K562 (cell line): ENCODE measurements around the gene RIT1. TPM values are rescaled to one million over a fixed set of nuclear protein-coding genes. Genes with fewer than 3 reads are reported as not detected.
A peak's percentile ranks its signal among the peaks of the same experiment; 100 is the strongest.

ENCODE experiments used
- ARNT ChIP-seq, 2 experiments: fragments of 450-650 bp; IDR thresholded peaks; 2 replicates each; pipeline ENCODE4 v1.6.1; 2016; ENCODE audit warnings: mild to moderate bottlenecking in 1 of 2
- CREB1 ChIP-seq, 2 experiments: sonication (generic) in 1 of 2; formaldehyde crosslinking in 1 of 2; IDR thresholded peaks; 2 replicates each; pipeline versions ENCODE4 v1.6.1 to v1.8.0; 2012 to 2022; ENCODE audit warnings: inconsistent platforms in 1 of 2, mild to moderate bottlenecking in 1 of 2, missing genetic modification reagents in 1 of 2, moderate library complexity in 1 of 2
- CTCFL ChIP-seq: IDR thresholded peaks from 2 replicates; pipeline ENCODE4 v1.6.1; 2011; ENCODE audit warnings: borderline replicate concordance, low read depth, mild to moderate bottlenecking, moderate library complexity, low read length; ENCODE audit not compliant: insufficient read depth, poor library complexity, severe bottlenecking
- HDAC6 ChIP-seq: IDR thresholded peaks from 2 replicates; pipeline ENCODE4 v1.6.1; 2012; ENCODE audit warnings: low read depth, mild to moderate bottlenecking, control low read depth, inconsistent platforms, low read length, moderate library complexity
- POLR2AphosphoS2 ChIP-seq: IDR thresholded peaks from 2 replicates; pipeline ENCODE4 v1.6.1; 2012; ENCODE audit warnings: low read length, improper control_type of control experiment
- POLR2H ChIP-seq: IDR thresholded peaks from 2 replicates; pipeline ENCODE4 v1.6.1; 2016; ENCODE audit warnings: missing genetic modification characterization, low read depth, mild to moderate bottlenecking, control low read depth, missing compliant biosample characterization, moderate library complexity
- TEAD1 ChIP-seq, 2 experiments: fragments of 450-650 bp in 1 of 2; sonication (generic) in 1 of 2; formaldehyde crosslinking; IDR thresholded peaks; 2 replicates each; pipeline versions ENCODE4 v1.4.0 to v1.8.0; 2020 to 2022; ENCODE audit warnings: mild to moderate bottlenecking in 2 of 2, missing genetic modification reagents in 1 of 2
- XRCC5 ChIP-seq: fragments of 200-400 bp; formaldehyde crosslinking; IDR thresholded peaks from 2 replicates; pipeline ENCODE4 v1.6.1; 2017; ENCODE audit warnings: low read depth, mild to moderate bottlenecking, low read length
- YY1 ChIP-seq, 3 experiments: IDR thresholded peaks; 2 replicates each; pipeline ENCODE4 v1.6.1; 2011; ENCODE audit warnings: low read length in 2 of 3, mild to moderate bottlenecking in 2 of 3, moderate library complexity in 2 of 3, borderline replicate concordance in 1 of 3, control low read depth in 1 of 3, low read depth in 1 of 3; ENCODE audit not compliant: insufficient read depth in 3 of 3, insufficient replicate concordance in 2 of 3, control insufficient read depth in 1 of 3, insufficient read length in 1 of 3; ENCODE audit errors: extremely low read depth in 1 of 3
- ZMIZ1 ChIP-seq, 2 experiments: fragments of 150-350 bp in 1 of 2; IDR thresholded peaks; 2 replicates each; pipeline ENCODE4 v1.6.1; 2012 to 2016; ENCODE audit warnings: low read depth in 2 of 2, low read length in 2 of 2, mild to moderate bottlenecking in 1 of 2, moderate library complexity in 1 of 2
- polyA plus RNA-seq, 8 experiments: library from polyadenylated mRNA; depleted of rRNA in 4 of 8; stranded (reverse) in 5 of 8; unstranded in 3 of 8; fragments of >200 nt; fragmentation: Nextera tagmentation in 2 of 8; fragmentation: Illumina TruSeq in 1 of 8; extraction: Ambion mirVana in 2 of 8; extraction: Trizol in 1 of 8; gene quantifications; 2 replicates each; pipeline versions ENCODE4 v1.2.1 to v1.2.3, GENCODE V29; 2011 to 2014; ENCODE audit warnings: inconsistent platforms in 1 of 8, missing spikeins in 1 of 8
- total RNA-seq, 7 experiments: library from RNA; depleted of rRNA in 6 of 7; stranded (reverse); fragments of >200 nt in 6 of 7; fragmentation: Illumina TruSeq in 2 of 7; extraction: Trizol in 2 of 7; gene quantifications; 2 replicates each; pipeline versions ENCODE4 v1.2.1 to v1.2.3, GENCODE V29; 2011 to 2021; ENCODE audit warnings: low replicate concordance in 1 of 7
- TF ChIP-seq, protein P1 (sequence below): fragments of 250-450 bp; sonication (Bioruptor Pico); IDR thresholded peaks from 2 replicates; pipeline ENCODE4 v1.4.0; 2020

RIT1 gene
- total and polyA plus RNA-seq, 9 of the 15 experiments (the other 6 are each of a cell fraction or from before 2014, with no cell fraction given), result 13.5 to 57.6 (median 22.9) TPM

GRCh38 chr1:155911156-155912055 lies at the start of gene RIT1 (continued):
- TF ChIP-seq CTCFL (no peak), TEAD1 (CRISPR knock-in tag; IDR thresholded peaks at IDR 0.05) (no peak), XRCC5 (no peak), POLR2AphosphoS2 (peak; percentile 98), HDAC6 (peak; percentile 79; the same call in 1 of the 2 replicates), ARNT (IDR thresholded peaks at IDR 0.05) (no peak), POLR2H (peak; percentile 83), CREB1 (IDR thresholded peaks at IDR 0.05) (peak; percentile 55; the same call in 1 of the 2 replicates), CREB1 (CRISPR knock-in tag; IDR thresholded peaks at IDR 0.05) (peak; percentile 69; the same call in 1 of the 2 replicates), ZMIZ1 (IDR thresholded peaks at IDR 0.05; ENCODE audit: low read depth in 2 of 2, low read length in 2 of 2) (0 out of 4 replicates have a peak, but pooled peaks of 1 of the 2 experiments have one; percentile 16), YY1 (IDR thresholded peaks at IDR 0.05; ENCODE audit: borderline replicate concordance in 1 of 3, control insufficient read depth in 1 of 3, extremely low read depth in 1 of 3, insufficient read depth in 3 of 3, insufficient read length in 1 of 3, insufficient replicate concordance in 2 of 3, low read depth in 1 of 3, low read length in 2 of 3) (peak; percentile 55 to 96 (median 91))
- TF ChIP-seq, protein P1, sequence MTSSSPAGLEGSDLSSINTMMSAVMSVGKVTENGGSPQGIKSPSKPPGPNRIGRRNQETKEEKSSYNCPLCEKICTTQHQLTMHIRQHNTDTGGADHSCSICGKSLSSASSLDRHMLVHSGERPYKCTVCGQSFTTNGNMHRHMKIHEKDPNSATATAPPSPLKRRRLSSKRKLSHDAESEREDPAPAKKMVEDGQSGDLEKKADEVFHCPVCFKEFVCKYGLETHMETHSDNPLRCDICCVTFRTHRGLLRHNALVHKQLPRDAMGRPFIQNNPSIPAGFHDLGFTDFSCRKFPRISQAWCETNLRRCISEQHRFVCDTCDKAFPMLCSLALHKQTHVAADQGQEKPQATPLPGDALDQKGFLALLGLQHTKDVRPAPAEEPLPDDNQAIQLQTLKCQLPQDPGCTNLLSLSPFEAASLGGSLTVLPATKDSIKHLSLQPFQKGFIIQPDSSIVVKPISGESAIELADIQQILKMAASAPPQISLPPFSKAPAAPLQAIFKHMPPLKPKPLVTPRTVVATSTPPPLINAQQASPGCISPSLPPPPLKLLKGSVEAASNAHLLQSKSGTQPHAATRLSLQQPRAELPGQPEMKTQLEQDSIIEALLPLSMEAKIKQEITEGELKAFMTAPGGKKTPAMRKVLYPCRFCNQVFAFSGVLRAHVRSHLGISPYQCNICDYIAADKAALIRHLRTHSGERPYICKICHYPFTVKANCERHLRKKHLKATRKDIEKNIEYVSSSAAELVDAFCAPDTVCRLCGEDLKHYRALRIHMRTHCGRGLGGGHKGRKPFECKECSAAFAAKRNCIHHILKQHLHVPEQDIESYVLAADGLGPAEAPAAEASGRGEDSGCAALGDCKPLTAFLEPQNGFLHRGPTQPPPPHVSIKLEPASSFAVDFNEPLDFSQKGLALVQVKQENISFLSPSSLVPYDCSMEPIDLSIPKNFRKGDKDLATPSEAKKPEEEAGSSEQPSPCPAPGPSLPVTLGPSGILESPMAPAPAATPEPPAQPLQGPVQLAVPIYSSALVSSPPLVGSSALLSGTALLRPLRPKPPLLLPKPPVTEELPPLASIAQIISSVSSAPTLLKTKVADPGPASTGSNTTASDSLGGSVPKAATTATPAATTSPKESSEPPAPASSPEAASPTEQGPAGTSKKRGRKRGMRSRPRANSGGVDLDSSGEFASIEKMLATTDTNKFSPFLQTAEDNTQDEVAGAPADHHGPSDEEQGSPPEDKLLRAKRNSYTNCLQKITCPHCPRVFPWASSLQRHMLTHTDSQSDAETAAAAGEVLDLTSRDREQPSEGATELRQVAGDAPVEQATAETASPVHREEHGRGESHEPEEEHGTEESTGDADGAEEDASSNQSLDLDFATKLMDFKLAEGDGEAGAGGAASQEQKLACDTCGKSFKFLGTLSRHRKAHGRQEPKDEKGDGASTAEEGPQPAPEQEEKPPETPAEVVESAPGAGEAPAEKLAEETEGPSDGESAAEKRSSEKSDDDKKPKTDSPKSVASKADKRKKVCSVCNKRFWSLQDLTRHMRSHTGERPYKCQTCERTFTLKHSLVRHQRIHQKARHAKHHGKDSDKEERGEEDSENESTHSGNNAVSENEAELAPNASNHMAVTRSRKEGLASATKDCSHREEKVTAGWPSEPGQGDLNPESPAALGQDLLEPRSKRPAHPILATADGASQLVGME (CRISPR knock-in tag), result no peak
